ENCODE measurements around the gene CBX8. TPM values are rescaled to one million over a fixed set of nuclear protein-coding genes. Genes with fewer than 3 reads are reported as not detected.

The CBX8 gene
- total and polyA plus RNA-seq, 2 of the 13 experiments (the other 11 are each of a cell fraction or from before 2014, with no cell fraction given) = 0.34 to 12.6 TPM

DNA sequence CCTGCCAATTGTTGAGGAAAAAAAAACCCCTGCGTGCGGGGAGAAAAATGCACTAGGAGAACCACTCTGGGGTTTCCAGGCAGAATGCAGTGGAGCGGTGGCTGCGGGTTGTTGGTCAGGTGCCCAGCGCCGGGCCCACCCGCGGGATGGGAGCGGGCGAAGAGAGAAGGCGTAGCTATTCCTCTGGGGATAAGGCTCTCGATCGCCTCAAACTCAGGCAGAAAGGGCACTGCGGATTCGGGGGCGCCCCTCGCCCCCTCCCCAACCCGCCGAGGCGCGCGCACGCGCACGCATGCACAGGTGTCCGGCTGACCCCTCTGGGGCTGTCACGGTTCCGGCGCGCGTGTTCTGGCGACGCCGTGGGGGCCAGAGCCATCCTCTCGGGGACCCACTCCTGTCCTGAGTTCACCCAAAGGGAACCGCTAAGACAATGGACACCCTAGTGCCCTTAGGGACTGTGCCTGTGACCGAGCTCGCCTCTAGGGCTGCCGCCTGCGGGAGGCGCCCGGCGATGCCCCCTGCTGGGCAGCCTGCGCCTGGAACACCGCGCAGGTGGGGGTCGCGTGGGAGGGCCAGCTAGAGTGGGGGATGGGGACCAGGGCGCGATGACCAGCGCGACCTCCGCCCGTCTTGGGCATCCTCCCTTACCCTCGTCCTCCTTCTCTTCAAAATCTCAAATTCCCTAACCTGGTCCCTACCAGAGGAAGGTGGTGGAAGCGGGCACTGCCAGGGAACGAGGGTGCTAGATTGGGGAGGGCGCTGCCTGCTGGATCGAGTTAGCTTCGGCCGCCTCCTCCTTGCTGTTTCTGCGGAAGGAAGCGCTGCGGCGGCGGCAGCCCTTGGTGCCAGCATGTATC lies 14.4 kb upstream of the CBX8 start (continued):
- TF ChIP-seq, protein P1, sequence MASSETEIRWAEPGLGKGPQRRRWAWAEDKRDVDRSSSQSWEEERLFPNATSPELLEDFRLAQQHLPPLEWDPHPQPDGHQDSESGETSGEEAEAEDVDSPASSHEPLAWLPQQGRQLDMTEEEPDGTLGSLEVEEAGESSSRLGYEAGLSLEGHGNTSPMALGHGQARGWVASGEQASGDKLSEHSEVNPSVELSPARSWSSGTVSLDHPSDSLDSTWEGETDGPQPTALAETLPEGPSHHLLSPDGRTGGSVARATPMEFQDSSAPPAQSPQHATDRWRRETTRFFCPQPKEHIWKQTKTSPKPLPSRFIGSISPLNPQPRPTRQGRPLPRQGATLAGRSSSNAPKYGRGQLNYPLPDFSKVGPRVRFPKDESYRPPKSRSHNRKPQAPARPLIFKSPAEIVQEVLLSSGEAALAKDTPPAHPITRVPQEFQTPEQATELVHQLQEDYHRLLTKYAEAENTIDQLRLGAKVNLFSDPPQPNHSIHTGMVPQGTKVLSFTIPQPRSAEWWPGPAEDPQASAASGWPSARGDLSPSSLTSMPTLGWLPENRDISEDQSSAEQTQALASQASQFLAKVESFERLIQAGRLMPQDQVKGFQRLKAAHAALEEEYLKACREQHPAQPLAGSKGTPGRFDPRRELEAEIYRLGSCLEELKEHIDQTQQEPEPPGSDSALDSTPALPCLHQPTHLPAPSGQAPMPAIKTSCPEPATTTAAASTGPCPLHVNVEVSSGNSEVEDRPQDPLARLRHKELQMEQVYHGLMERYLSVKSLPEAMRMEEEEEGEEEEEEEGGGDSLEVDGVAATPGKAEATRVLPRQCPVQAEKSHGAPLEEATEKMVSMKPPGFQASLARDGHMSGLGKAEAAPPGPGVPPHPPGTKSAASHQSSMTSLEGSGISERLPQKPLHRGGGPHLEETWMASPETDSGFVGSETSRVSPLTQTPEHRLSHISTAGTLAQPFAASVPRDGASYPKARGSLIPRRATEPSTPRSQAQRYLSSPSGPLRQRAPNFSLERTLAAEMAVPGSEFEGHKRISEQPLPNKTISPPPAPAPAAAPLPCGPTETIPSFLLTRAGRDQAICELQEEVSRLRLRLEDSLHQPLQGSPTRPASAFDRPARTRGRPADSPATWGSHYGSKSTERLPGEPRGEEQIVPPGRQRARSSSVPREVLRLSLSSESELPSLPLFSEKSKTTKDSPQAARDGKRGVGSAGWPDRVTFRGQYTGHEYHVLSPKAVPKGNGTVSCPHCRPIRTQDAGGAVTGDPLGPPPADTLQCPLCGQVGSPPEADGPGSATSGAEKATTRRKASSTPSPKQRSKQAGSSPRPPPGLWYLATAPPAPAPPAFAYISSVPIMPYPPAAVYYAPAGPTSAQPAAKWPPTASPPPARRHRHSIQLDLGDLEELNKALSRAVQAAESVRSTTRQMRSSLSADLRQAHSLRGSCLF (CRISPR knock-in tag; IDR thresholded peaks at IDR 0.05; ENCODE audit: borderline replicate concordance) = no peak
- TF ChIP-seq ZNF337 (CRISPR knock-in tag; IDR thresholded peaks at IDR 0.05; ENCODE audit: borderline replicate concordance, low read depth) (0 out of 2 replicates have a peak, but pooled peaks have one; percentile 50), TBX3 (IDR thresholded peaks at IDR 0.05; ENCODE audit: borderline replicate concordance) (no peak), EEA1 (CRISPR knock-in tag; IDR thresholded peaks at IDR 0.05; ENCODE audit: borderline replicate concordance) (0 out of 2 replicates have a peak, but pooled peaks have one; percentile 69), ZNF816 (CRISPR knock-in tag; IDR thresholded peaks at IDR 0.05; ENCODE audit: borderline replicate concordance) (peak; percentile 59; the same call in 1 of the 2 replicates), ZFP90 (CRISPR knock-in tag; IDR thresholded peaks at IDR 0.05; ENCODE audit: borderline replicate concordance) (peak; percentile 27), ZFP41 (CRISPR knock-in tag; IDR thresholded peaks at IDR 0.05; ENCODE audit: borderline replicate concordance) (no peak), HNF4A (CRISPR knock-in tag; IDR thresholded peaks at IDR 0.05) (no peak; the same call in 1 of the 2 replicates), RARG (CRISPR knock-in tag; IDR thresholded peaks at IDR 0.05; ENCODE audit: low read depth) (no peak), ZNF761 (CRISPR knock-in tag; conservative IDR thresholded peaks at IDR 0.05) (peak; percentile 83; the same call in 1 of the 2 replicates), ZNF30 (CRISPR knock-in tag; IDR thresholded peaks at IDR 0.05) (0 out of 2 replicates have a peak, but pooled peaks have one; percentile 76)
- TF ChIP-seq, protein P2, sequence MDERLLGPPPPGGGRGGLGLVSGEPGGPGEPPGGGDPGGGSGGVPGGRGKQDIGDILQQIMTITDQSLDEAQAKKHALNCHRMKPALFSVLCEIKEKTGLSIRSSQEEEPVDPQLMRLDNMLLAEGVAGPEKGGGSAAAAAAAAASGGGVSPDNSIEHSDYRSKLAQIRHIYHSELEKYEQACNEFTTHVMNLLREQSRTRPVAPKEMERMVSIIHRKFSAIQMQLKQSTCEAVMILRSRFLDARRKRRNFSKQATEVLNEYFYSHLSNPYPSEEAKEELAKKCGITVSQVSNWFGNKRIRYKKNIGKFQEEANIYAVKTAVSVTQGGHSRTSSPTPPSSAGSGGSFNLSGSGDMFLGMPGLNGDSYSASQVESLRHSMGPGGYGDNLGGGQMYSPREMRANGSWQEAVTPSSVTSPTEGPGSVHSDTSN (CRISPR knock-in tag; IDR thresholded peaks at IDR 0.05) = no peak
- TF ChIP-seq, protein P3, sequence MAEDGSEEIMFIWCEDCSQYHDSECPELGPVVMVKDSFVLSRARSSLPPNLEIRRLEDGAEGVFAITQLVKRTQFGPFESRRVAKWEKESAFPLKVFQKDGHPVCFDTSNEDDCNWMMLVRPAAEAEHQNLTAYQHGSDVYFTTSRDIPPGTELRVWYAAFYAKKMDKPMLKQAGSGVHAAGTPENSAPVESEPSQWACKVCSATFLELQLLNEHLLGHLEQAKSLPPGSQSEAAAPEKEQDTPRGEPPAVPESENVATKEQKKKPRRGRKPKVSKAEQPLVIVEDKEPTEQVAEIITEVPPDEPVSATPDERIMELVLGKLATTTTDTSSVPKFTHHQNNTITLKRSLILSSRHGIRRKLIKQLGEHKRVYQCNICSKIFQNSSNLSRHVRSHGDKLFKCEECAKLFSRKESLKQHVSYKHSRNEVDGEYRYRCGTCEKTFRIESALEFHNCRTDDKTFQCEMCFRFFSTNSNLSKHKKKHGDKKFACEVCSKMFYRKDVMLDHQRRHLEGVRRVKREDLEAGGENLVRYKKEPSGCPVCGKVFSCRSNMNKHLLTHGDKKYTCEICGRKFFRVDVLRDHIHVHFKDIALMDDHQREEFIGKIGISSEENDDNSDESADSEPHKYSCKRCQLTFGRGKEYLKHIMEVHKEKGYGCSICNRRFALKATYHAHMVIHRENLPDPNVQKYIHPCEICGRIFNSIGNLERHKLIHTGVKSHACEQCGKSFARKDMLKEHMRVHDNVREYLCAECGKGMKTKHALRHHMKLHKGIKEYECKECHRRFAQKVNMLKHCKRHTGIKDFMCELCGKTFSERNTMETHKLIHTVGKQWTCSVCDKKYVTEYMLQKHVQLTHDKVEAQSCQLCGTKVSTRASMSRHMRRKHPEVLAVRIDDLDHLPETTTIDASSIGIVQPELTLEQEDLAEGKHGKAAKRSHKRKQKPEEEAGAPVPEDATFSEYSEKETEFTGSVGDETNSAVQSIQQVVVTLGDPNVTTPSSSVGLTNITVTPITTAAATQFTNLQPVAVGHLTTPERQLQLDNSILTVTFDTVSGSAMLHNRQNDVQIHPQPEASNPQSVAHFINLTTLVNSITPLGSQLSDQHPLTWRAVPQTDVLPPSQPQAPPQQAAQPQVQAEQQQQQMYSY (CRISPR knock-in tag; IDR thresholded peaks at IDR 0.05) = no peak
- TF ChIP-seq, protein P4, sequence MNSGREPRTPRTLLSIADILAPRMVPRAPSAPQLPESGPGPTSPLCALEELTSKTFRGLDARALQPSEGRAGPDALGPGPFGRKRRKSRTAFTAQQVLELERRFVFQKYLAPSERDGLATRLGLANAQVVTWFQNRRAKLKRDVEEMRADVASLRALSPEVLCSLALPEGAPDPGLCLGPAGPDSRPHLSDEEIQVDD (CRISPR knock-in tag; IDR thresholded peaks at IDR 0.05; ENCODE audit: borderline replicate concordance) = peak; percentile 82; the same call in 1 of the 2 replicates
- TF ChIP-seq, protein P5, sequence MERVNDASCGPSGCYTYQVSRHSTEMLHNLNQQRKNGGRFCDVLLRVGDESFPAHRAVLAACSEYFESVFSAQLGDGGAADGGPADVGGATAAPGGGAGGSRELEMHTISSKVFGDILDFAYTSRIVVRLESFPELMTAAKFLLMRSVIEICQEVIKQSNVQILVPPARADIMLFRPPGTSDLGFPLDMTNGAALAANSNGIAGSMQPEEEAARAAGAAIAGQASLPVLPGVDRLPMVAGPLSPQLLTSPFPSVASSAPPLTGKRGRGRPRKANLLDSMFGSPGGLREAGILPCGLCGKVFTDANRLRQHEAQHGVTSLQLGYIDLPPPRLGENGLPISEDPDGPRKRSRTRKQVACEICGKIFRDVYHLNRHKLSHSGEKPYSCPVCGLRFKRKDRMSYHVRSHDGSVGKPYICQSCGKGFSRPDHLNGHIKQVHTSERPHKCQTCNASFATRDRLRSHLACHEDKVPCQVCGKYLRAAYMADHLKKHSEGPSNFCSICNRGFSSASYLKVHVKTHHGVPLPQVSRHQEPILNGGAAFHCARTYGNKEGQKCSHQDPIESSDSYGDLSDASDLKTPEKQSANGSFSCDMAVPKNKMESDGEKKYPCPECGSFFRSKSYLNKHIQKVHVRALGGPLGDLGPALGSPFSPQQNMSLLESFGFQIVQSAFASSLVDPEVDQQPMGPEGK (CRISPR knock-in tag; IDR thresholded peaks at IDR 0.05) = peak; percentile 97

Measured in HepG2 (cell line).